Transverse colon (tissue), 4 donors: ENCODE data around the gene NTMT1.

ENCODE experiments used
- POLR2AphosphoS5 ChIP-seq, 3 donors: sonication (generic); formaldehyde crosslinking; IDR thresholded peaks; one replicate each; pipeline ENCODE4 v1.6.1; 2016; ENCODE audit warnings: antibody characterized with exemption in 3 of 3
- TF ChIP-seq, protein P1 (sequence below), 5 experiments: fragments of 200-600 bp in 3 of 5; fragments of 450-650 bp in 2 of 5; sonication (generic) in 3 of 5; IDR thresholded peaks; 1 replicate in 2 of 5; 2 replicates in 3 of 5; pipeline ENCODE4 v1.5.1; 2016 to 2017; ENCODE audit warnings: antibody characterized with exemption in 5 of 5, inconsistent platforms in 3 of 5, mild to moderate bottlenecking in 2 of 5, moderate library complexity in 1 of 5

DNA sequence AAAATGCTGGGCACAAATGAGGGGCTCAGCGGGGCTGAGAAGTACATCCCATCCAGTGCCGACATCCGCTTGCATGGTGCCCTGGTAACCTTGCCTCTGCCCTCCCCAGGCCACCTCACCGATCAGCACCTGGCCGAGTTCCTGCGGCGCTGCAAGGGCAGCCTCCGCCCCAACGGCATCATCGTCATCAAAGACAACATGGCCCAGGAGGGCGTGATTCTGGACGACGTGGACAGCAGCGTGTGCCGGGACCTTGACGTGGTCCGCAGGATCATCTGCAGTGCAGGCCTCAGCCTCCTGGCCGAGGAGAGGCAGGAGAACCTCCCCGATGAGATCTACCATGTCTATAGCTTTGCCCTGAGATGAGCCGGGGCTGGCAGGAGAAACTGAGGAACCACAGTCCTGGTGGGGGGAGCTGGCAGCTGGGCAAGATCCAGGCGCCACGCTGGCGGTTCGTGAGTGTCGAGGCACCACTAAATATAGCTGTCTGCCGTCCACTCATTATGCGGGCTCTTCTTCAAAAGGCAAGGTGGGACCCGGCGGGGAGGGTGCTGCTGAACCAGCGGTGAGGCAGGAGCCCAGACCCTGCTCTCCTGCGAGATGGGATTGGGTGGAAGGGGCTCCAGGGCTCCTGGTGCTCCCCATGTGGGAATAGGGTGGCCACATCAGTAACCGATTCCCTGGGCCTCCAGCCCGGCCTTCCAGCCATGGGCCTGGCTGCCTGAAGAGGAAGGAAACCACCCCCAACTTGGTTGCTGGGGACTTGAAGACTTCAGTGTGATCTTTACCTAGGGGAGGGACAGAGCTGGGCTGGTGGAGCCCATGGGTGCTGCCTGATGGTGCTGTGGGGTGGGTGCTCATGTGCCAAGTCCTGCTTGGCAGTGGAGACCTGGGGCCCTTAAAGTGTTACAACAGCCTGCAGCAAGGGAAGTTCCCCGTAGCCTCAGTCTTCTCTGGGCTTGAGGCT is 9.4 kb downstream of the NTMT1 start:
- TF ChIP-seq, protein P1, sequence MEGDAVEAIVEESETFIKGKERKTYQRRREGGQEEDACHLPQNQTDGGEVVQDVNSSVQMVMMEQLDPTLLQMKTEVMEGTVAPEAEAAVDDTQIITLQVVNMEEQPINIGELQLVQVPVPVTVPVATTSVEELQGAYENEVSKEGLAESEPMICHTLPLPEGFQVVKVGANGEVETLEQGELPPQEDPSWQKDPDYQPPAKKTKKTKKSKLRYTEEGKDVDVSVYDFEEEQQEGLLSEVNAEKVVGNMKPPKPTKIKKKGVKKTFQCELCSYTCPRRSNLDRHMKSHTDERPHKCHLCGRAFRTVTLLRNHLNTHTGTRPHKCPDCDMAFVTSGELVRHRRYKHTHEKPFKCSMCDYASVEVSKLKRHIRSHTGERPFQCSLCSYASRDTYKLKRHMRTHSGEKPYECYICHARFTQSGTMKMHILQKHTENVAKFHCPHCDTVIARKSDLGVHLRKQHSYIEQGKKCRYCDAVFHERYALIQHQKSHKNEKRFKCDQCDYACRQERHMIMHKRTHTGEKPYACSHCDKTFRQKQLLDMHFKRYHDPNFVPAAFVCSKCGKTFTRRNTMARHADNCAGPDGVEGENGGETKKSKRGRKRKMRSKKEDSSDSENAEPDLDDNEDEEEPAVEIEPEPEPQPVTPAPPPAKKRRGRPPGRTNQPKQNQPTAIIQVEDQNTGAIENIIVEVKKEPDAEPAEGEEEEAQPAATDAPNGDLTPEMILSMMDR (IDR thresholded peaks at IDR 0.05) = no peak
- no peak for TF ChIP-seq POLR2AphosphoS5 (IDR thresholded peaks at IDR 0.05)
